Thyroid gland (tissue), 4 donors: ENCODE results near the gene EXOC3L1. TPM values are rescaled to one million over a fixed set of nuclear protein-coding genes. Genes with fewer than 3 reads are reported as not detected.

Source experiments
- DNase-seq, 2 donors: peaks; one replicate each; pipeline ENCODE4 v3.0.0-alpha.2; 2019
- H3K27ac ChIP-seq, 3 donors: fragments of 200-600 bp; sonication (generic); 1 replicate in 2 of 3; 2 replicates in 1 of 3; pipeline ENCODE4 v1.5.1; 2016 to 2019; ENCODE audit warnings: mild to moderate bottlenecking in 1 of 3, moderate library complexity in 1 of 3
- H3K27me3 ChIP-seq: fragments of 200-600 bp; sonication (generic); one replicate; pipeline ENCODE4 v1.5.1; 2019
- H3K36me3 ChIP-seq, 2 donors: fragments of 200-600 bp; sonication (generic); one replicate each; pipeline ENCODE4 v1.5.1; 2016 to 2019
- H3K4me1 ChIP-seq, 2 donors: fragments of 200-600 bp; sonication (generic); one replicate each; pipeline ENCODE4 v1.5.1; 2017 to 2019
- H3K4me3 ChIP-seq, 3 donors: fragments of 200-600 bp; sonication (generic); replicated peaks in 1 of 3; 1 replicate in 2 of 3; 2 replicates in 1 of 3; pipeline ENCODE4 v1.5.1; 2016; ENCODE audit warnings: mild to moderate bottlenecking in 1 of 3
- H3K9me3 ChIP-seq: fragments of 200-600 bp; sonication (generic); one replicate; pipeline ENCODE4 v1.5.1; 2017
- POLR2A ChIP-seq, 2 donors: fragments of 450-650 bp; IDR thresholded peaks; one replicate each; pipeline ENCODE4 v1.6.1; 2017; ENCODE audit warnings: antibody characterized with exemption in 2 of 2, mild to moderate bottlenecking in 2 of 2, moderate library complexity in 1 of 2
- WGBS, 2 donors: methylation state at CpG; one replicate each; pipeline ENCODE4 v1.1.5; 2017; 5-methylcytosine and 5-hydroxymethylcytosine counted together
- intact Hi-C: fragments of 100-400 bp; cut with DNase I; formaldehyde crosslinking; loops from one replicate; pipeline ENCODE4 v1.15.1; 2023
- total RNA-seq, 4 donors: library from RNA; depleted of rRNA; stranded (reverse); fragments of >200 nt; gene quantifications; one replicate each; pipeline ENCODE4 v1.2.3, GENCODE V29; 2016
- TF ChIP-seq, protein P1 (sequence below), 6 experiments: fragments of 200-600 bp in 3 of 6; fragments of 450-650 bp in 3 of 6; sonication (generic) in 3 of 6; IDR thresholded peaks; one replicate each; pipeline ENCODE4 v1.5.1; 2016 to 2019; ENCODE audit warnings: antibody characterized with exemption in 6 of 6, mild to moderate bottlenecking in 2 of 6, inconsistent platforms in 1 of 6, moderate library complexity in 1 of 6

EXOC3L1 gene
- total RNA-seq, 4 donors from 2014 or later = 5.9 to 8.6 (median 7.6) TPM

DNA sequence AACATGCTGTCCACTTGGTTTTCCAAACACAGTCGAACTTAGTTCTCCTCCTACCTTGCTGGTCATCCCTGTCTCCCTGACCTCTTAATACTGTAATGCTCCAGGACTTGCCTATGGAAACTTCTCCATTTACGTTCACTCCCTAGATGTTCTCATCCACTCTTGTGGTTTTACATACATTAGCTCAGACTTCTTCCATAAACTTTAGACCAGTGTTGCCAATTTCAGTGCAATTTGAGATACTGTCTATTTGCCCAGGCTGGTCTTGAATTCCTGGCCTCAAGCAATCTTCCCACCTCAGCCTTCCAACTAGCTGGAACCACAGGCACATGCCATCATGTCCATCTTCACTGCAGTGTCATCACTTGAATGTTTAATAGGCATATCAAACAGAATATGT lies 7.6 kb downstream of the EXOC3L1 start:
- DNase-seq = no peak
- Histone ChIP-seq H3K4me3 (no peak overlapping the region), H3K27ac (no peak overlapping the region), H3K4me1 (peaks cover 26 to 38% of the 10 kb centered on the region in 2 donors), H3K27me3 (no peaks in the 10 kb centered on the region), H3K36me3 (no peaks in the 10 kb centered on the region), H3K9me3 (no peaks in the 10 kb centered on the region)
- TF ChIP-seq, protein P1, sequence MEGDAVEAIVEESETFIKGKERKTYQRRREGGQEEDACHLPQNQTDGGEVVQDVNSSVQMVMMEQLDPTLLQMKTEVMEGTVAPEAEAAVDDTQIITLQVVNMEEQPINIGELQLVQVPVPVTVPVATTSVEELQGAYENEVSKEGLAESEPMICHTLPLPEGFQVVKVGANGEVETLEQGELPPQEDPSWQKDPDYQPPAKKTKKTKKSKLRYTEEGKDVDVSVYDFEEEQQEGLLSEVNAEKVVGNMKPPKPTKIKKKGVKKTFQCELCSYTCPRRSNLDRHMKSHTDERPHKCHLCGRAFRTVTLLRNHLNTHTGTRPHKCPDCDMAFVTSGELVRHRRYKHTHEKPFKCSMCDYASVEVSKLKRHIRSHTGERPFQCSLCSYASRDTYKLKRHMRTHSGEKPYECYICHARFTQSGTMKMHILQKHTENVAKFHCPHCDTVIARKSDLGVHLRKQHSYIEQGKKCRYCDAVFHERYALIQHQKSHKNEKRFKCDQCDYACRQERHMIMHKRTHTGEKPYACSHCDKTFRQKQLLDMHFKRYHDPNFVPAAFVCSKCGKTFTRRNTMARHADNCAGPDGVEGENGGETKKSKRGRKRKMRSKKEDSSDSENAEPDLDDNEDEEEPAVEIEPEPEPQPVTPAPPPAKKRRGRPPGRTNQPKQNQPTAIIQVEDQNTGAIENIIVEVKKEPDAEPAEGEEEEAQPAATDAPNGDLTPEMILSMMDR (IDR thresholded peaks at IDR 0.05) = no peak
- TF ChIP-seq POLR2A (IDR thresholded peaks at IDR 0.05) = no peak
- intact Hi-C loops = loop anchor here (10.0 kb wide), 2 partner anchors 207 to 287 kb away; no protein-coding TSS in a partner anchor
- WGBS, 2 donors = 89 to 97% methylated on average over 2 of the region's 2 CpGs

DNA sequence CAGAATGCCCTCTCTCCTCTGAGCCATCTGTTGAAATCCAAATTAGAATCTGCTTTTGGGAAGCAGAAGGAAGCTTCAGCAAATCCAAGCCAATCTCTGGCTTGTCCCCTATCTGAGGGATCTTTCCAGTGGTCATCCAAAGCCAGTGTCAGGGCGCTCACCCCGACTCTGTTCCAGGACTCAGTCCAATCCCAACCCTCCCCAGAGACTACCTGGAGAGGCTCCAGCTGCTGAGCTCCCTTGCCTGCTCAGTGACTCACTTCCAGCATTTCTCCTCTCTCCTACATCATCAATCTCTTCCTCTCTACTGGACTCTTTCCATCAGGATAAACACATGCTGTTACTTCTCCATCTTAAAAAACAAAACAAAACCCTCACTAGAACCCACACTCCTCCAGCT lies 8.6 kb downstream of the EXOC3L1 start:
- intact Hi-C loops = loop anchor here (10.0 kb wide), 2 partner anchors 207 to 287 kb away; no protein-coding TSS in a partner anchor
- H3K27me3 ChIP-seq = no peaks in the 10 kb centered on the region
- no peak for DNase-seq
- no peaks in the 10 kb centered on the region for H3K36me3 ChIP-seq
- no peak overlapping the region for H3K4me3 ChIP-seq
- H3K27ac ChIP-seq = no peak overlapping the region
- WGBS, 2 donors = 54 to 68% methylated on average over 2 of the region's 2 CpGs
- H3K4me1 ChIP-seq = peaks cover 26 to 38% of the 10 kb centered on the region in 2 donors
- no peaks in the 10 kb centered on the region for H3K9me3 ChIP-seq
- TF ChIP-seq, protein P1 (IDR thresholded peaks at IDR 0.05) = no peak
- TF ChIP-seq POLR2A (IDR thresholded peaks at IDR 0.05) = no peak

DNA sequence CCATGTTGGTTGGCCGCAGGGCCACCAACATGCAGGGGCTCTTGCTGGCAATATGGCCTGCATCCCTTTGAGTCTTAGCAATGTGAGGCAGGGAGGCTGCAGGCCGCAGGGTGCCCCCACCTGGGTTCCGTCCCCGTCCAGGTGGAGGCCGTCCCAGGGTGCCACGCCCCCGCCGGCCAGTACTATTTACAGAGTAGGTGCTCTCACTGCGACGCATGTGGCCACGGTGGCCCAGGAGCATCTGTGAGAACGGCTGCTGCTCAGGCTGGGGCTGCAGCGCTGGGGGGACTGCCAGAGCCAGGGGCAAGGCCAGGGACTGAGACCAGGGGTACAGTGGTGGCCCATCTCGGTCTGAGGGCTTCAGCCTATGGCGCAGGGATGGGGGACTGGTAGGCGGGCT lies 9.8 kb downstream of the EXOC3L1 start:
- H3K27ac ChIP-seq = no peak overlapping the region
- TF ChIP-seq, protein P1 (IDR thresholded peaks at IDR 0.05) = no peak
- no peak for TF ChIP-seq POLR2A (IDR thresholded peaks at IDR 0.05)
- intact Hi-C loops = loop anchor here (10.0 kb wide), 2 partner anchors 205 to 285 kb away; no protein-coding TSS in a partner anchor
- WGBS, 2 donors = 90 to 100% methylated on average over 4 of the region's 16 CpGs
- H3K9me3 ChIP-seq = no peaks in the 10 kb centered on the region
- no peaks in the 10 kb centered on the region for H3K27me3 ChIP-seq
- DNase-seq = no peak
- H3K36me3 ChIP-seq = no peaks in the 10 kb centered on the region
- no peak overlapping the region for H3K4me3 ChIP-seq
- H3K4me1 ChIP-seq = peaks cover 24 to 31% of the 10 kb centered on the region in 2 donors

DNA sequence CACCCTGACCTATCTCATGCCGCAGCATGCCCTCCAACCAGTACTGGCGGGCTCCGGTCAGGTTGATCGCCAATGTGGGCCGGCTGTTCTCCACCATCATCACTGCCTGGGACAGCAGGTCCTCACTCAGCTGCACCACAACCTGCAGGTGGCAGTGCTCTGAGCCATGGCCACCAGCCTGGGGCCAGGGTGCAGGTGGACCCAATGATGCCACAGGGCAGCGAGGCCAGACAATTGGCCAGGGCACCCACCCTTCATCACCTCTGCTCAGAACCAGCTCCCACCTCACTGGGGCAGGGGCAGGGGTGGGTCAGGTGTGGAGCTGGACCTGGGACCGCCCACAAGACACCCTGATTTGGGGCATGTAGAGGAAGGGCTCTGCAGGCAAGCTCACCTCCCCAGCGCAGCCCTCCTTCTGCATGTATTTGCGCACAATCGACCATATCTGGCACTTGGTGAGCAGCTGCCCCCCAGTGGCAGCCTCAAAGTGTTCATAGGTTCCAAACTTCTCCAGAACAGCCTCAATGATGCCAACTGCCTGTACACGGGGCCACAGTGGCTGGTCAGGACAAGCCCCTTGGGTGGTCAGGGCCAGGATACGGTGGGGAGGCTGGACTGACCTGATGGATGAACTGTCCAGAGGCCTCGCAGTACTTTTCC lies 10.4 kb downstream of the EXOC3L1 start:
- Histone ChIP-seq H3K36me3 (no peaks in the 10 kb centered on the region), H3K9me3 (no peaks in the 10 kb centered on the region), H3K4me3 (no peak overlapping the region), H3K27me3 (no peaks in the 10 kb centered on the region), H3K4me1 (peaks cover 20 to 31% of the 10 kb centered on the region in 2 donors), H3K27ac (no peak overlapping the region)
- intact Hi-C loops = loop anchor here (10.0 kb wide), 2 partner anchors 205 to 285 kb away; no protein-coding TSS in a partner anchor
- 92 to 98% methylated on average over 7 to 12 of the region's 13 CpGs for WGBS, 2 donors
- no peak for DNase-seq
- TF ChIP-seq, protein P1 (IDR thresholded peaks at IDR 0.05) = no peak
- TF ChIP-seq POLR2A (IDR thresholded peaks at IDR 0.05) = no peak
